MCF 10A (cell line): ENCODE measurements around the gene C10orf143. TPM values are rescaled to one million over a fixed set of nuclear protein-coding genes. Genes with fewer than 3 reads are reported as not detected.

ENCODE experiments used
- BruUV-seq: library from RNA; stranded (reverse); fragments of 400-500 nt; replicated peaks from 2 replicates; lab custom pipeline; 2021; lab: Mats Ljungman, UMichigan
- CTCF ChIA-PET: fragments of 300-600 bp; sonication (Branson Sonifier 250); formaldehyde crosslinking; extraction: SDS; loops from one replicate; lab custom pipeline; 2021; ENCODE audit warnings: antibody characterized with exemption, inconsistent platforms; lab: Yijun Ruan, JAX
- POLR2A ChIA-PET: fragments of 300-600, 350-650 bp; sonication (Branson Sonifier 250); formaldehyde crosslinking; extraction: SDS; loops from one replicate; lab custom pipeline; 2020; ENCODE audit warnings: antibody characterized with exemption, inconsistent platforms; lab: Yijun Ruan, JAX
- DNase-seq: peaks from one replicate; pipeline ENCODE4 v3.0.0-alpha.2; 2018; ENCODE audit not compliant: unreplicated experiment
- H3K27ac Mint-ChIP-seq: one replicate; pipeline ENCODE4 v1.8.0; 2022; ENCODE audit warnings: mild to moderate bottlenecking, low read depth, mixed read lengths; ENCODE audit not compliant: unreplicated experiment
- H3K27me3 Mint-ChIP-seq: one replicate; pipeline ENCODE4 v1.8.0; 2022; ENCODE audit warnings: mixed read lengths; ENCODE audit not compliant: insufficient read depth, unreplicated experiment
- H3K36me3 Mint-ChIP-seq: one replicate; pipeline ENCODE4 v1.8.0; 2022; ENCODE audit warnings: mild to moderate bottlenecking, moderate library complexity, mixed read lengths; ENCODE audit not compliant: insufficient read depth, unreplicated experiment
- H3K4me1 Mint-ChIP-seq: one replicate; pipeline ENCODE4 v1.8.0; 2022; ENCODE audit warnings: mixed read lengths; ENCODE audit not compliant: insufficient read depth, unreplicated experiment
- H3K4me3 Mint-ChIP-seq: one replicate; pipeline ENCODE4 v1.8.0; 2022; ENCODE audit warnings: mild to moderate bottlenecking, moderate library complexity, mixed read lengths; ENCODE audit not compliant: unreplicated experiment
- H3K9me3 Mint-ChIP-seq: one replicate; pipeline ENCODE4 v1.8.0; 2022; ENCODE audit warnings: mixed read lengths; ENCODE audit not compliant: unreplicated experiment
- CTCF ChIP-seq: fragments of 200-600 bp; IDR thresholded peaks from one replicate; pipeline ENCODE4 v1.8.0; 2022; ENCODE audit warnings: antibody characterized with exemption, mild to moderate bottlenecking; ENCODE audit not compliant: unreplicated experiment
- intact Hi-C: fragments of 100-400 bp; cut with micrococcal nuclease; formaldehyde crosslinking; loops from 2 replicates; pipeline ENCODE4 v1.14.1; 2022
- total RNA-seq: library from RNA; stranded (reverse); gene quantifications from 2 replicates; pipeline ENCODE4 v1.2.3, GENCODE V29; 2022

The C10orf143 gene
- total RNA-seq, 1 experiment from 2014 or later: 4.9 TPM

GRCh38 chr10:130062201-130062600 is 48.4 kb downstream of the C10orf143 start:
- DNase-seq: no peak
- intact Hi-C loops: no loop called here
- CTCF ChIA-PET: interaction anchor here (0.6 kb wide), 1 partner anchor 210 kb away, joined by 3 read pairs; no protein-coding TSS in a partner anchor
- Mint-ChIP-seq H3K27ac (no peak overlapping the region), H3K4me1 (no peaks in the 10 kb centered on the region), H3K4me3 (no peak overlapping the region), H3K9me3 (no peaks in the 10 kb centered on the region), H3K27me3 (no peaks in the 10 kb centered on the region), H3K36me3 (no peaks in the 10 kb centered on the region)
- POLR2A ChIA-PET: no interaction called here
- no peak for TF ChIP-seq CTCF
- no TSS peak for BruUV-seq

- POLR2A ChIA-PET: no interaction called here
- H3K9me3 Mint-ChIP-seq: no peaks in the 10 kb centered on the region
- H3K36me3 Mint-ChIP-seq: no peaks in the 10 kb centered on the region
- no peaks in the 10 kb centered on the region for H3K4me1 Mint-ChIP-seq
- no peaks in the 10 kb centered on the region for H3K27me3 Mint-ChIP-seq
- intact Hi-C loops: no loop called here
- CTCF ChIA-PET: interaction anchor here (0.6 kb wide), 2 partner anchors 209 to 1681 kb away, joined by 3 read pairs; no protein-coding TSS in a partner anchor
- DNase-seq: no peak
- TF ChIP-seq CTCF: no peak
- H3K4me3 Mint-ChIP-seq: no peak overlapping the region
- no TSS peak for BruUV-seq
- H3K27ac Mint-ChIP-seq: no peak overlapping the region
Observed at GRCh38 chr10:130061760-130062159, 48.9 kb downstream of the C10orf143 start.

GRCh38 chr10:130054021-130054420 is 56.6 kb downstream of the C10orf143 start:
- Mint-ChIP-seq H3K9me3 (no peaks in the 10 kb centered on the region), H3K27me3 (no peaks in the 10 kb centered on the region), H3K27ac (no peak overlapping the region), H3K36me3 (no peaks in the 10 kb centered on the region), H3K4me1 (no peaks in the 10 kb centered on the region), H3K4me3 (no peak overlapping the region)
- DNase-seq: no peak
- no peak for TF ChIP-seq CTCF
- CTCF ChIA-PET: interaction anchor here (0.5 kb wide), 1 partner anchor 200 kb away, joined by 4 read pairs; no protein-coding TSS in a partner anchor
- no TSS peak for BruUV-seq
- POLR2A ChIA-PET: no interaction called here
- intact Hi-C loops: no loop called here

- intact Hi-C loops: no loop called here
- no peaks in the 10 kb centered on the region for H3K36me3 Mint-ChIP-seq
- DNase-seq: no peak
- BruUV-seq: no TSS peak
- no peak for TF ChIP-seq CTCF
- H3K27me3 Mint-ChIP-seq: no peaks in the 10 kb centered on the region
- no peak overlapping the region for H3K4me3 Mint-ChIP-seq
- no peaks in the 10 kb centered on the region for H3K4me1 Mint-ChIP-seq
- ChIA-PET POLR2A (no interaction called here), CTCF (no interaction called here)
- no peaks in the 10 kb centered on the region for H3K9me3 Mint-ChIP-seq
- no peak overlapping the region for H3K27ac Mint-ChIP-seq
Observed at GRCh38 chr10:130053561-130053960, 57.1 kb downstream of the C10orf143 start.
